ENCODE data around the gene AZIN2. TPM values are rescaled to one million over a fixed set of nuclear protein-coding genes. Genes with fewer than 3 reads are reported as not detected.

Gene AZIN2
- total and polyA plus RNA-seq, 2 of the 13 experiments (the other 11 are each of a cell fraction or from before 2014, with no cell fraction given), result 1.7 to 3.5 TPM

DNA sequence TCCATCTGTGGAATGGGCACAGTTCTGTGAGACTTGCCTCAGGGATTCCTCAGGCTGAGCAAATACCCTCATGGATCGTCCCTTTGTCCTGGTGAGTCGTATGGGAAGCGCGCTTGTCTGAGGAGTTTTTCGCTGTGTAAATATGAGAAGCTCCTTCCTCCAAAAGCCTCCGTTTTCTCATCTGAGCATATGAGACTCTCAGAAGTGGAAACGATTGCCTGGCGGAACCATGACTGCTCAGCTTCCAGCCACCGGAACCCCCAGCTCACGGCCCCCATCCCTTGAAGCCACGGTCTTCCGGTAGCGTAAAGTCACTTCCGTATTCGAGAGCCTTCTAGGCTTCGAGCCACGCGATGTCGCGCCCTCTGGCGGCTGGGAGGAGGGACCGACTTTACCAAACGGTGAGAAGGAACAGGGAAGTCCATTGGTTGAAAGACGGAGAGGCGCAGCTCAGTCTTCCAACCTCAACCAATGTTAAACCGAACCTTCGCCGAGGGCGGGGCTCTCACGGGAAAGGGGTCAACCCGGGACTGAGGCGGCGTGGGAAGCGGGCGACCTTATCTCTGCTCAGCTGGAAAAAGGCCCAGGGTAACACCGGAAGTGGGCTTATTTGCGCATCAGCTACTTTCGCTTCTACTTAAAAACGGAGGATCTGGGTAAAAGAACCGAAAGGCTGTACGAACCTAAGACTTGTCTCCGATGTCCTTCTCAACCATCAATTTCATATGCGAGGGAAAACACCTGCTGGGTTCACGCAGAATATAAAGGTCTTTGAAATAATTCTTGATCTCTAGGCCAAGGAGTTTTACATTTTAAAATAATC, 46.3 kb downstream of the AZIN2 start (continued):
- TF ChIP-seq ZNF816 (CRISPR knock-in tag; IDR thresholded peaks at IDR 0.05; ENCODE audit: borderline replicate concordance) (no peak), ZNF543 (CRISPR knock-in tag; IDR thresholded peaks at IDR 0.05) (peak; percentile 76; the same call in 1 of the 2 replicates), ZNF350 (CRISPR knock-in tag; IDR thresholded peaks at IDR 0.05; ENCODE audit: borderline replicate concordance, low read depth) (peak; percentile 93), BORCS8-MEF2B (CRISPR knock-in tag; IDR thresholded peaks at IDR 0.05) (peak; percentile 89), HIC2 (CRISPR knock-in tag; IDR thresholded peaks at IDR 0.05; ENCODE audit: low read depth) (no peak), MIXL1 (CRISPR knock-in tag; IDR thresholded peaks at IDR 0.05) (0 out of 2 replicates have a peak, but pooled peaks have one; percentile 34), LBX2 (CRISPR knock-in tag; IDR thresholded peaks at IDR 0.05; ENCODE audit: borderline replicate concordance) (no peak), ZNF629 (CRISPR knock-in tag; conservative IDR thresholded peaks at IDR 0.05) (peak; percentile 99), FIP1L1 (IDR thresholded peaks at IDR 0.05; ENCODE audit: borderline replicate concordance, insufficient read depth, low read depth, low read length) (0 out of 2 replicates have a peak, but pooled peaks have one; percentile 72), ZFP36L1 (CRISPR knock-in tag; IDR thresholded peaks at IDR 0.05) (no peak), ZNF788 (CRISPR knock-in tag; IDR thresholded peaks at IDR 0.05; ENCODE audit: borderline replicate concordance) (peak; percentile 80; the same call in 1 of the 2 replicates), ATF3 (CRISPR knock-in tag; IDR thresholded peaks at IDR 0.05) (no peak; the same call in 1 of the 2 replicates), ZNF180 (CRISPR knock-in tag; IDR thresholded peaks at IDR 0.05; ENCODE audit: borderline replicate concordance, low read depth) (no peak), ZNF264 (CRISPR knock-in tag; IDR thresholded peaks at IDR 0.05) (0 out of 2 replicates have a peak, but pooled peaks have one; percentile 56), HNF4A (CRISPR knock-in tag; IDR thresholded peaks at IDR 0.05) (peak; percentile 27), ZNF431 (CRISPR knock-in tag; IDR thresholded peaks at IDR 0.05; ENCODE audit: borderline replicate concordance, low read depth) (peak; percentile 77; the same call in 1 of the 2 replicates), ZNF83 (CRISPR knock-in tag; IDR thresholded peaks at IDR 0.05; ENCODE audit: borderline replicate concordance) (no peak), NPAS2 (CRISPR knock-in tag; IDR thresholded peaks at IDR 0.05; ENCODE audit: borderline replicate concordance) (no peak), BCL3 (CRISPR knock-in tag; IDR thresholded peaks at IDR 0.05) (no peak)
- TF ChIP-seq, protein P1, sequence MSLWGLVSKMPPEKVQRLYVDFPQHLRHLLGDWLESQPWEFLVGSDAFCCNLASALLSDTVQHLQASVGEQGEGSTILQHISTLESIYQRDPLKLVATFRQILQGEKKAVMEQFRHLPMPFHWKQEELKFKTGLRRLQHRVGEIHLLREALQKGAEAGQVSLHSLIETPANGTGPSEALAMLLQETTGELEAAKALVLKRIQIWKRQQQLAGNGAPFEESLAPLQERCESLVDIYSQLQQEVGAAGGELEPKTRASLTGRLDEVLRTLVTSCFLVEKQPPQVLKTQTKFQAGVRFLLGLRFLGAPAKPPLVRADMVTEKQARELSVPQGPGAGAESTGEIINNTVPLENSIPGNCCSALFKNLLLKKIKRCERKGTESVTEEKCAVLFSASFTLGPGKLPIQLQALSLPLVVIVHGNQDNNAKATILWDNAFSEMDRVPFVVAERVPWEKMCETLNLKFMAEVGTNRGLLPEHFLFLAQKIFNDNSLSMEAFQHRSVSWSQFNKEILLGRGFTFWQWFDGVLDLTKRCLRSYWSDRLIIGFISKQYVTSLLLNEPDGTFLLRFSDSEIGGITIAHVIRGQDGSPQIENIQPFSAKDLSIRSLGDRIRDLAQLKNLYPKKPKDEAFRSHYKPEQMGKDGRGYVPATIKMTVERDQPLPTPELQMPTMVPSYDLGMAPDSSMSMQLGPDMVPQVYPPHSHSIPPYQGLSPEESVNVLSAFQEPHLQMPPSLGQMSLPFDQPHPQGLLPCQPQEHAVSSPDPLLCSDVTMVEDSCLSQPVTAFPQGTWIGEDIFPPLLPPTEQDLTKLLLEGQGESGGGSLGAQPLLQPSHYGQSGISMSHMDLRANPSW (CRISPR knock-in tag; IDR thresholded peaks at IDR 0.05; ENCODE audit: borderline replicate concordance), result no peak
- TF ChIP-seq, protein P2, sequence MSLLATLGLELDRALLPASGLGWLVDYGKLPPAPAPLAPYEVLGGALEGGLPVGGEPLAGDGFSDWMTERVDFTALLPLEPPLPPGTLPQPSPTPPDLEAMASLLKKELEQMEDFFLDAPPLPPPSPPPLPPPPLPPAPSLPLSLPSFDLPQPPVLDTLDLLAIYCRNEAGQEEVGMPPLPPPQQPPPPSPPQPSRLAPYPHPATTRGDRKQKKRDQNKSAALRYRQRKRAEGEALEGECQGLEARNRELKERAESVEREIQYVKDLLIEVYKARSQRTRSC (CRISPR knock-in tag; IDR thresholded peaks at IDR 0.05; ENCODE audit: low read depth), result no peak

Measured in HepG2 (cell line).